Measurements from ENCODE around the gene CDNF. TPM values are rescaled to one million over a fixed set of nuclear protein-coding genes. Genes with fewer than 3 reads are reported as not detected.

Gene CDNF
- polyA plus RNA-seq, 1 of the 3 experiments (the other 2 are of a cell fraction) = 1.2 TPM

- no peak for DNase-seq
- no peaks in the 10 kb centered on the region for H3K36me3 ChIP-seq (replicated peaks in 1 of 2; ENCODE audit: control insufficient read depth in 1 of 2, insufficient read depth in 2 of 2, low read length in 1 of 2)
- H3K4me3 ChIP-seq (ENCODE audit: low read depth in 2 of 2, low read length in 1 of 2) = no peak overlapping the region
- no peaks in the 10 kb centered on the region for H3K4me1 ChIP-seq (ENCODE audit: control insufficient read depth in 1 of 2, insufficient read depth in 2 of 2, low read depth in 1 of 2, low read length in 1 of 2)
- CTCF ChIA-PET = interaction anchor here (1.6 kb wide), 1 partner anchor 17 kb away, joined by 3 read pairs; no protein-coding TSS in a partner anchor
- no peaks in the 10 kb centered on the region for H3K79me2 ChIP-seq (ENCODE audit: insufficient read depth)
- H4K20me1 ChIP-seq (ENCODE audit: insufficient read depth) = no peaks in the 10 kb centered on the region
- no peaks in the 10 kb centered on the region for H3K9me3 ChIP-seq
- H2AFZ ChIP-seq (ENCODE audit: low read depth) = no peak overlapping the region
- H3K27me3 ChIP-seq (ENCODE audit: insufficient read depth) = no peaks in the 10 kb centered on the region
- WGBS (ENCODE audit: low lambda C conversion rate) = 84% methylated on average over 6 of the region's 6 CpGs
- H3F3A ChIP-seq (replicated peaks; ENCODE audit: insufficient read depth) = no peaks in the 10 kb centered on the region
- POLR2A ChIA-PET = no interaction called here
- H3K27ac ChIP-seq (ENCODE audit: low read depth in 2 of 2, low read length in 1 of 2) = no peak overlapping the region
- H3K9ac ChIP-seq = no peak overlapping the region
- H3K4me2 ChIP-seq = no peak overlapping the region
- TF ChIP-seq ELF1 (IDR thresholded peaks at IDR 0.05) = no peak
- no peak for TF ChIP-seq EP300 (IDR thresholded peaks at IDR 0.05; ENCODE audit: borderline replicate concordance in 1 of 2, low read depth in 1 of 2, low read length in 1 of 2)
- no peak for TF ChIP-seq SIN3A (IDR thresholded peaks at IDR 0.05; ENCODE audit: borderline replicate concordance, low read depth, low read length)
- no peak for TF ChIP-seq FOXM1 (IDR thresholded peaks at IDR 0.05; ENCODE audit: low read depth)
- no peaks in the 10 kb centered on the region for H3K9me2 ChIP-seq
Observed at GRCh38 chr10:14815681-14816080, 22.2 kb downstream of the CDNF start.

- no peak for DNase-seq
- Histone ChIP-seq H3K9me2 (no peaks in the 10 kb centered on the region), H3K4me3 (ENCODE audit: low read depth in 2 of 2, low read length in 1 of 2) (no peak overlapping the region), H3K4me1 (ENCODE audit: control insufficient read depth in 1 of 2, insufficient read depth in 2 of 2, low read depth in 1 of 2, low read length in 1 of 2) (no peaks in the 10 kb centered on the region), H4K20me1 (ENCODE audit: insufficient read depth) (no peaks in the 10 kb centered on the region), H3K9ac (no peak overlapping the region), H3K36me3 (replicated peaks in 1 of 2; ENCODE audit: control insufficient read depth in 1 of 2, insufficient read depth in 2 of 2, low read length in 1 of 2) (no peaks in the 10 kb centered on the region), H3F3A (replicated peaks; ENCODE audit: insufficient read depth) (no peaks in the 10 kb centered on the region), H2AFZ (ENCODE audit: low read depth) (no peak overlapping the region), H3K27ac (ENCODE audit: low read depth in 2 of 2, low read length in 1 of 2) (no peak overlapping the region), H3K27me3 (ENCODE audit: insufficient read depth) (no peaks in the 10 kb centered on the region), H3K79me2 (ENCODE audit: insufficient read depth) (no peaks in the 10 kb centered on the region), H3K4me2 (no peak overlapping the region), H3K9me3 (no peaks in the 10 kb centered on the region)
- POLR2A ChIA-PET = no interaction called here
- CTCF ChIA-PET = interaction anchor here (0.6 to 2.2 kb wide), 2 partner anchors 212 to 274 kb away, joined by 3 to 10 read pairs; no protein-coding TSS in a partner anchor
- no peak for TF ChIP-seq NRF1 (IDR thresholded peaks at IDR 0.05; ENCODE audit: low read depth, low read length)
- no peak for TF ChIP-seq IRF3 (IDR thresholded peaks at IDR 0.05; ENCODE audit: low read depth, low read length)
- TF ChIP-seq POLR2AphosphoS5 (IDR thresholded peaks at IDR 0.05; ENCODE audit: low read depth, low read length) = no peak
- no peak for TF ChIP-seq TEAD4 (IDR thresholded peaks at IDR 0.05; ENCODE audit: borderline replicate concordance, insufficient read depth)
- no peak for TF ChIP-seq RAD21 (IDR thresholded peaks at IDR 0.05; ENCODE audit: low read length)
- no peak for TF ChIP-seq RCOR1 (IDR thresholded peaks at IDR 0.05; ENCODE audit: low read length)
- no peak for TF ChIP-seq CTCF (IDR thresholded peaks at IDR 0.05)
- TF ChIP-seq NFIC (IDR thresholded peaks at IDR 0.05; ENCODE audit: borderline replicate concordance) = no peak
- no peak for TF ChIP-seq ZBTB33 (IDR thresholded peaks at IDR 0.05; ENCODE audit: borderline replicate concordance, low read depth)
- TF ChIP-seq MEF2A (IDR thresholded peaks at IDR 0.05; ENCODE audit: borderline replicate concordance, low read depth) = no peak
- TF ChIP-seq CHD2 (IDR thresholded peaks at IDR 0.05; ENCODE audit: low read length, partially characterized antibody) = no peak
- 82% methylated on average over 3 of the region's 3 CpGs for WGBS (ENCODE audit: low lambda C conversion rate)
Observed at GRCh38 chr10:14812271-14812670, 25.6 kb downstream of the CDNF start.
